Stimulated activated CD8-positive, alpha-beta memory T cell treated with anti-CD3 and anti-CD28 coated beads, Interleukin-15, amount 100 ng/mL, for 24 hours (primary cell): ENCODE results near the gene PPP1R9B.

Experiments
- DNase-seq: peaks from one replicate; pipeline ENCODE4 v3.0.0-alpha.2; 2020; ENCODE audit warnings: low read depth

The PPP1R9B gene

GRCh38 chr17:50173335-50173941 lies 23.0 kb upstream of the PPP1R9B start:
- DNase-seq, result no peak

GRCh38 chr17:50172936-50173334 lies 22.5 kb upstream of the PPP1R9B start:
- DNase-seq, result no peak

DNA sequence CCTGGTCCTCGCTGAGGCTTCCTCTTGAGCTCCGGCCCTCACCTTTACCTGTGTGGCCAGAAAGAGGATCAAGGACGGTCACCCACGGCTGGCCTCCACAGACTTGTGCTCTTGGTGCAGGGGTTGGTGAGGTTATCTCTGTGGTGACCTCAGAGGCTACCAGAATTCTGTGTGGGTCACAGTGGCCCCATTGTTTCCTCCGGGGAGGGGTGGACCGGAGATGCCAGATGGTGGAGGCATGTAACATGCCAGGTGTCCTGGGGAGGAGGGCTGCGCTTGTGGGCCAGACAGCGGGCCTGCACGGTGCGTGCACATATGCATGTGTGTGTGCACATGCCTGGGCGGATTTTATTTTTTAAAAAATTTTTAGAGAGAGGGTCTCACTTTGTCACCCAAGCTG lies 21.7 kb upstream of the PPP1R9B start:
- no peak for DNase-seq

- DNase-seq, result no peak
These were observed 21.0 kb upstream of the PPP1R9B start for GRCh38 chr17:50171371-50172071.

- no peak for DNase-seq
These were observed 20.3 kb upstream of the PPP1R9B start for GRCh38 chr17:50170662-50171370.

- no peak for DNase-seq
These were observed 19.5 kb upstream of the PPP1R9B start for GRCh38 chr17:50169881-50170459.

DNA sequence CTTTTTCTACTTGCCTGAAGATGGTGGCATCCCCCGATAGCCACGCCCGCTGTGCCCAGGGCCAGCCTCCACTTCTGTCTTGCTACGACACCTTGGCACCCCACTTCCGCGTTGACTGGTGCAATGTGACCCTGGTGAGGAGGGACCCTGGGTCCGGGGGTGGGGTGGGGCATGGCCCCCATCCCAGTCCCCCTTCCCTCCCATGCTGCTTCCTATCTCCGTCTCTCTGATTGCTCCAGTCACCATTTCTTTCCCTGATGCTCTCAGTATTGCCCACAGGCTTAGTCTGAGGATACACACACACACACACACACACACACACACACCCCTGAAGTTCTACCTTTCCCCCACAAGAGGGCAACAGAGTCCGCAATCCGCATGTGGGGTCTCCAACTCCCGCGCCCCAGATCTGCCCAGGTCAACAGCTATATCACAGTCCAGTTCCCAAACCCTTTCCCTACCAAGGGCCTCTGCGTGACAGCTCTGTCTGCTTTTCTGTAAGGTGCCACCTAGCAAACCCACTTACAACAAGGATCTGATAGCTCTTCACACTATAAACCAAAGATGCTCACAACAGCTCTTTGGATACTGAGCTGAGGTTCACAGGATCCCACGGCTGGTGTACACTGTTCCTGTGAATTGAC lies 18.8 kb upstream of the PPP1R9B start:
- no peak for DNase-seq

DNA sequence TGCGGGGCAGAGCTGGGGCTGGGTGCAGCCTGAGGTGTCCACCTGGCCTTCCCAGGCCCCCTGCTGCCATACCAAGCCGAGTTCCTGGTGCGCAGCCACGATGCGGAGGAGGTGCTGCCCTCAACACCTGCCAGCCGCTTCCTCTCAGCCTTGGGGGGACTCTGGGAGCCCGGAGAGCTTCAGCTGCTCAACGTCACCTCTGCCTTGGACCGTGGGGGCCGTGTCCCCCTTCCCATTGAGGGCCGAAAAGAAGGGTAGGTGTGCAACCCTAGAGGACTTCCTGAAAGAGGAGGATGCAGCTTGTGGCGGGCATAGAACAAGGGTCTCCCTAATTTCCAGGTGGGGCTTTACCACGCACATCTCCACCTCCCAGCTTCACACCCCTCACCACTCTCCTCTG lies 17.8 kb upstream of the PPP1R9B start:
- no peak for DNase-seq

DNA sequence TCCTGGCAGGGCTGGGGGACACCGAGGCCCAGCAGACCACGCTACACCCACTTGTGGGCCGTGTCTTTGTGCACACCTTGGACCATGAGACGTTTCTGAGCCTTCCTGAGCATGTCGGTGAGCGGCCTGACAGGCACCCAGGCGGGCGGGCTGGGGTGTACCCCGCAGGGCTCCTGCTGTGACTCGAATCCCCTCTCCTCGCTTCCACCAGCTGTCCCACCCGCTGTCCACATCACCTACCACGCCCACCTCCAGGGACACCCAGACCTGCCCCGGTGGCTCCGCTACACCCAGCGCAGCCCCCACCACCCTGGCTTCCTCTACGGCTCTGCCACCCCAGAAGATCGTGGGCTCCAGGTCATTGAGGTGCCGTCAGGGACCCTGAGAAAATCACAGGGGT lies 16.9 kb upstream of the PPP1R9B start:
- DNase-seq, result no peak

DNA sequence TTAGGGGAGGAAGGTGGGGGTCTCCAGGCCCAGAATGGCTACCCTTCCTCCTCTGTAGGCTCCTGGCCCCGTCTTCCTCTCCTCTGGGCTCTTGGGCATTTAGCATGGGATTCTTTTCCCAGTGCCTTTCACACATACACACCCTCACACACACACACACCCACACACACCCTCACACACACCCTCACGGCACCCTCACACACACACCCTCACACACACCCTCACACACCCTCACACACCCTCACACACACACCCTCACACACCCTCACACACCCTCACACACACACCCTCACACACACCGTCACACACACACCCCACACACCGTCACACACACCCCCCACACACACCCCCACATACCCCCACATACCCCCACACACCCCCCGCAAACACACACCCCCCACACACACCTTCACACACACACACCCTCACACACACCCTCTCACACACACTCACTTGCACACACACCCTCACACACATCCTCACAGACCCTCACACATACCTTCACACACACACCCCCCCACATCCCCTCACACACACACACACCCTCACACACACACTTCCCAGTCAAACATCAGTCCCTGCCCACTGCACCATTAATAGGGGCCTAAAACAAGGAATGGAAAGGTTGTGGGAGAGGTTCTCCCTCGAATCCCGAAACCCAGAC lies 16.2 kb upstream of the PPP1R9B start:
- no peak for DNase-seq

GRCh38 chr17:50165867-50166517 lies 15.5 kb upstream of the PPP1R9B start, which contains the start of gene SGCA:
TSS of gene SGCA (plus strand) at chr17:50166005. CDS start at chr17:50166041, 36 bp downstream.
- no peak for DNase-seq

DNA sequence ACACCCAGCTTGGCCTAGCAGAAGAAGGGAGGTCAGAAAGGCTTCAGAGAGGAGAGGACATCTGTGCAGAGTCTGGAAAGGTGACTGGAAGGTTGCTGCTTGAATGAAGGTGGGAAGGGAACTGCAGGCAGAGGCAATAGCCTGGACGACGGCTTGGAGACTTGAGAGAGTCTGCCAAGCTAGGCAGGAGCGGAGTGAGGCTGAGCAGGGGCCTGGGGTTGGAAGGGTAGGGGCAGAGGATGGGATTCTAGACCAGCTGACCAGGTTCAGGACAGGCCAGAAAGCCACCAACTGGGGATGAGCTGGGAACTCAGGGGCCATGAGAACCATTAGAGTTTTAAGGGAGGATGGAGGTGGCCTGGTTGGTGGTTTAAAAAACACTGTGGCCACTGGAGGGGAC lies 15.0 kb upstream of the PPP1R9B start:
- no peak for DNase-seq

DNA sequence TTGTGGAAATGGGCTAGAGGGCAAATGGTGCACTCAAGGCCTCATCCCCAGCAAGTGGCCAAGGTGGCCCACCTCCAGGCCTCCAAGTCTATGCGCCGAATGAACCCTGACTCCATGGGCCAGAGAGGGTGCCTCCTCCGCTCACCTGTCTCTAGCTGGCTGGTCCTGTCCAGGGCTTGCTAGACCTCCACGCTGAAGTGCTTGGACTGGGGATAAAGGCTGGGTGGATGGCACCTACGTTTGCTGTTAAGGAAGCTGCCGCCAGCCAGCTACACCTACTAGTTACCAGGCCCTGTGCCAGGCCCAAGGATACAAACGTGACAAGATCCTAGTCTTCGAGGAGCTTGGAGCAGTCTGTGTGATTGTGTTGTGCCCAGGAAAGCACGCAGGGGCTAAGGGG lies 14.6 kb upstream of the PPP1R9B start:
- DNase-seq, result no peak

- no peak for DNase-seq
These were observed 14.2 kb upstream of the PPP1R9B start for GRCh38 chr17:50164697-50164988.

DNA sequence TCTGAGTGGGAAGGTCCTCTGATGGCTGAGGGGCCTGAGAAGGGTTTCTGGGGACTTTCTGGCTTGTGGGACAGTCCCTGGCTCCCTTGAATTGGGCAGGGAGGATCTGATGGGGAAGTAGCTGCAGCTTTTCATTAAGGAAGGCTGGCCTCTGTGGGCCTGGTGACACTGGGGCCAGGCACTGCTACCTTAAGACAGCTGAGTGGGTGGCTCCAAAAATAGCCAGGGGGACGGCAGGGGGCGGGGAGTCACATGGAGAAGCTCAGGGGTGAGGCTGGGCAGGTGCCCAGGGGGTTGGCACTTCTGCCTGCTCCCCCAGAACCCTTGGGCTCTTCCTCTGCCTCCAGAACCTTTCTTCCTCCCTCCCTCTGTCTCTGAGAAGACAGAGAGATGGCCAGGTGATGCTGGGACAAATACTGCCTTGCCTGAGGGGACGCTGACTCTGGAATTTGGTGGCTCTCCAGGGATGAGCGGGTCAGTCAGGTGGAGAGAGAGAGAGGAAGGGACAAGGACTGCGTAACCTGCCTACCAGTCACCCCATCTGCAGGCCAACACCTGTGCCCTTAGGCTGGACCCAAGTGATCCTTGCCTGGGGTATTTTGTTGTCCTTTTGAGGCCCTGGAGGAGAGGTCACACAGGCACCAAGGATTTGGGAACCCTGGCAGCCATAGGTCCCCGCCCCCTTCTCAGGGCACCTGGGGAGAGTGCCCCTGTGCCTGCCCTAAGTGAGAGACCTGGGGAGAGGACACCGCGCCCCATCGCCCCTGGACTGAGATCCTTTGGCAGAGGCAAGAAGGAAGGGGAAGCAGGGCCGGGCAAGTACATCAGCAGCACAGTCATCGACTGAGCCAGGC lies 13.6 kb upstream of the PPP1R9B start:
- no peak for DNase-seq

DNA sequence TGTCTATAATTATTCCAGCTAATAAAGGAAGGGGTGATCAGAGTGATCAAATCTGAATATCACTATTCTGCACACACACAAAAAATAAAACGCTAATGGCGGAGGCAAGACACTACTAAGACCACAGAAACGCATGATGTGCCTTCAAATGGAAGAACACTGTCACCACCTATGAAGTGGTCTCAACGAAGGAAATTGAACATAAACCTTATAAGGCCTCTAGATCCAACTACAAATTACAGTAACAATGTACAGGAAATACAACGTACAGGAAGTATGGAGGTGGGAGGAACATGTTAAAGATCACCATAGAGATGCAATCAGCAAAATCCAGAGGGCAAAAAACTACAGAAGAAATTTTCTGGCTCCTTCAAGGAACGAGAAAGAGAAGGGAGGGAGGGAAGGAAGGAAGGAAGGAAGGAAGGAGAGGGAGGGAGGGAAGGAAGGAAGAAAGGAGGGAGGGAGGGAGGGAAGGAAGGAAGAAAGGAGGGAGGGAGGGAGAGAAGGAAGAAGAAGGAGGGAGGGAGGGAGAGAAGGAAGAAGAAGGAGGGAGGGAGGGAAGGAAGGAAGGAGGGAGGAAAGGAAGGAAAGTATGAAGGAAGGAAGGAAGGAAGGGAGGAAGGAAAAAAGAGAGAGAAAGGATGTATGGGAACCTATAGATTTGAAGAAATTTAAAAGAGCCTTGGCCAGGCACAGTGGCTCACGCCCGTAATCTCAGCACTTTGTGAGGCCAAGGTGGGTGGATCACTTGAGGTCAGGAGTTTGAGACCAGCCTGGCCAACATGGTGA lies 12.2 kb upstream of the PPP1R9B start:
- no peak for DNase-seq

- no peak for DNase-seq
These were observed 11.4 kb upstream of the PPP1R9B start for GRCh38 chr17:50161911-50162288.

DNA sequence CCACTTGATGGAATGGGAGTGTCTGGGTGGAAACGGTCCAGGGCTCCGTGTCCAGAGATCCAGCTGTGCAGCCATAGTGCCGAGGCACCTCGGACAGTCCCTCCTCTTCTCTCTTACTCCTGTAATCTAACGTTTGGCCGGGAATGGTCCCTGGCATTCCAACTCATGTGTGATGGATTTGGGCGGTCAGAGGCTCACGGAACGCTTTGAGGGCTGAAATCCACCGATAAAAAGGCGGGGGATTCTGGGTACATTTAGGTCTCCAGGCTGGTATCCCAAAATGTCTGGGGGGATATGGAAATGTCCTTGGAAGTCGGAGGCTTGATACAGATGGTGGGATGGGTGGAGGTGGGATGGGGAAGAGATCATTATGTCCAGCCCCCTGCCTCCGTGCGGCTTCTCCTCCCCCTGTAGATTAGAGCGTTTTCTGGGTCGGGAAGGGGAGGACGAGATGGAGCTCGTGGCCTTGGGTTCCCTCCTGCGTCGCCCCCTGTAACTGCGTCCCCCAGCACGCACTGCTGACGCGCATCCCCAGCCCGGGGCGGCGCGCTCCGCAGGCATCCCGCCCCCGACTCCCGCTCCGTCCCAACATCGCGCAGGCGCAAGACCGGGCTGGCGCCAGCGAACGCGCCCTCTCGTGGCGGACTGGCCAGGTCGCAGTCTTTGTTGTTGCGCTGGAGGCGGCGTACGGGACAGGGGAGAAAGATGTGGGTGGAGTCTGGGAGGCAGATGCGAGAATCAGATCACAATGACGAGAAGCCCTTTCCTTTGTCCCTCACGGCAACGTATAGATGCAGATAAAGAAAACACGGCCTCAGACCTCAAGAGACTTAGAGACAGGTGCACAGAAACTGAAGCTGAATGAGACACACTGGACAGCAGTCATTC lies 10.8 kb upstream of the PPP1R9B start:
- peak; percentile 90 for DNase-seq

- DNase-seq, result no peak
These were observed 7.4 kb upstream of the PPP1R9B start for GRCh38 chr17:50157891-50158290.
